Stimulated activated CD8-positive, alpha-beta memory T cell treated with anti-CD3 and anti-CD28 coated beads, Interleukin-15, amount 100 ng/mL, for 24 hours (primary cell): Measurements from ENCODE around the gene HHAT.

Experiments used
- DNase-seq: peaks from one replicate; pipeline ENCODE4 v3.0.0-alpha.2; 2020; ENCODE audit warnings: low read depth

HHAT gene

GRCh38 chr1:210487021-210487420, 158.3 kb downstream of the HHAT start:
- DNase-seq, result no peak

GRCh38 chr1:210489491-210489890, 160.8 kb downstream of the HHAT start:
- DNase-seq, result no peak

- no peak for DNase-seq
Observed at GRCh38 chr1:210490781-210491180, 162.1 kb downstream of the HHAT start.

GRCh38 chr1:210496063-210496462, 167.4 kb downstream of the HHAT start:
- DNase-seq, result no peak

GRCh38 chr1:210499956-210500355, 171.3 kb downstream of the HHAT start:
- no peak for DNase-seq

- no peak for DNase-seq
Observed at GRCh38 chr1:210500831-210501230, 172.1 kb downstream of the HHAT start.

- DNase-seq, result no peak
Observed at GRCh38 chr1:210504286-210504685, 175.6 kb downstream of the HHAT start.

GRCh38 chr1:210505601-210506496, 177.1 kb downstream of the HHAT start:
- DNase-seq, result no peak

GRCh38 chr1:210506689-210507088, 178.0 kb downstream of the HHAT start:
- no peak for DNase-seq

- DNase-seq, result no peak
Observed at GRCh38 chr1:210516092-210516656, 187.5 kb downstream of the HHAT start.

- DNase-seq, result no peak
Observed at GRCh38 chr1:210516697-210517459, 188.2 kb downstream of the HHAT start.

- DNase-seq, result no peak
Observed at GRCh38 chr1:210523830-210524229, 195.1 kb downstream of the HHAT start.

- DNase-seq, result no peak
Observed at GRCh38 chr1:210525716-210526454, 197.2 kb downstream of the HHAT start.

- DNase-seq, result no peak
Observed at GRCh38 chr1:210527091-210527490, 198.4 kb downstream of the HHAT start.

GRCh38 chr1:210531475-210532222, 202.9 kb downstream of the HHAT start:
- DNase-seq, result no peak

- no peak for DNase-seq
Observed at GRCh38 chr1:210532223-210532598, 203.5 kb downstream of the HHAT start.

GRCh38 chr1:210535761-210536160, 207.1 kb downstream of the HHAT start:
- DNase-seq, result no peak

GRCh38 chr1:210536254-210536961, 207.7 kb downstream of the HHAT start:
- no peak for DNase-seq

GRCh38 chr1:210540288-210540687, 211.6 kb downstream of the HHAT start:
- no peak for DNase-seq

- no peak for DNase-seq
Observed at GRCh38 chr1:210541680-210542358, 213.1 kb downstream of the HHAT start.
